Activated CD8-positive, alpha-beta memory T cell treated with anti-CD3 and anti-CD28 coated beads for 48 hours (primary cell): ENCODE measurements around the gene PTRH2.

ENCODE experiments used
- DNase-seq, 3 experiments: peaks; one replicate each; pipeline ENCODE4 v3.0.0-alpha.2; 2020; ENCODE audit warnings: low read depth in 2 of 3, low spot score in 2 of 3

PTRH2 gene

GRCh38 chr17:59722623-59723022 is 15.4 kb upstream of the PTRH2 start:
- no peak for DNase-seq

GRCh38 chr17:59719526-59719925 is 12.3 kb upstream of the PTRH2 start:
- no peak for DNase-seq

- no peak for DNase-seq
Observed at GRCh38 chr17:59716427-59716826, 9.2 kb upstream of the PTRH2 start.

GRCh38 chr17:59714255-59714654 is 7.0 kb upstream of the PTRH2 start:
- no peak for DNase-seq

- DNase-seq, result no peak
Observed at GRCh38 chr17:59712862-59713261, 5.6 kb upstream of the PTRH2 start.

GRCh38 chr17:59711936-59712335 is 4.7 kb upstream of the PTRH2 start:
- no peak for DNase-seq

- no peak for DNase-seq
Observed at GRCh38 chr17:59707971-59708430, 771 bp upstream of the PTRH2 start.

GRCh38 chr17:59702304-59702703 is 4.9 kb downstream of the PTRH2 start:
- DNase-seq, result no peak

GRCh38 chr17:59699786-59700185 is 7.4 kb downstream of the PTRH2 start:
- DNase-seq, result no peak

GRCh38 chr17:59699218-59699617 is 8.0 kb downstream of the PTRH2 start:
- no peak for DNase-seq

GRCh38 chr17:59698143-59698542 is 9.1 kb downstream of the PTRH2 start:
- no peak for DNase-seq

- no peak for DNase-seq
Observed at GRCh38 chr17:59696682-59697277, 10.4 kb downstream of the PTRH2 start.

- DNase-seq, result no peak
Observed at GRCh38 chr17:59695945-59696681, 11.1 kb downstream of the PTRH2 start.

GRCh38 chr17:59694344-59694743 is 12.9 kb downstream of the PTRH2 start:
- no peak for DNase-seq

- DNase-seq, result no peak
Observed at GRCh38 chr17:59693582-59693981, 13.6 kb downstream of the PTRH2 start.

- DNase-seq, result no peak
Observed at GRCh38 chr17:59688496-59688895, 18.7 kb downstream of the PTRH2 start.

GRCh38 chr17:59688008-59688407 is 19.2 kb downstream of the PTRH2 start:
- no peak for DNase-seq

GRCh38 chr17:59684967-59685366 is 22.3 kb downstream of the PTRH2 start:
- no peak for DNase-seq

- DNase-seq, result no peak
Observed at GRCh38 chr17:59683283-59683682, 23.9 kb downstream of the PTRH2 start.

GRCh38 chr17:59680314-59680713 is 26.9 kb downstream of the PTRH2 start:
- no peak for DNase-seq

GRCh38 chr17:59678918-59679317 is 28.3 kb downstream of the PTRH2 start:
- no peak for DNase-seq

GRCh38 chr17:59676716-59677115 is 30.5 kb downstream of the PTRH2 start:
- DNase-seq, result no peak

GRCh38 chr17:59675231-59675630 is 32.0 kb downstream of the PTRH2 start:
- DNase-seq, result no peak
